ENCODE measurements around the gene OR2C1.

OR2C1 gene

GRCh38 chr16:3383045-3383448 is 27.4 kb downstream of the OR2C1 start:
- no CpG with 5 or more reads among the region's 10 CpGs for WGBS, 2 donors (ENCODE audit: extremely low coverage in 2 of 2, insufficient read length in 2 of 2, insufficient replicate concordance in 1 of 2)
- Histone ChIP-seq H2BK5ac (ENCODE audit: low read length) (no peak overlapping the region), H4K8ac (ENCODE audit: low read depth, low read length) (no peak overlapping the region), H3K4me3 (ENCODE audit: low read length in 2 of 2) (no peak overlapping the region), H2BK15ac (ENCODE audit: low read length) (no peak overlapping the region), H2BK120ac (ENCODE audit: low read depth, low read length) (no peak overlapping the region), H3K36me3 (replicated peaks in 1 of 2; ENCODE audit: control insufficient read depth in 2 of 2, insufficient read depth in 2 of 2, low read length in 2 of 2) (peaks cover 31 to 54% of the 10 kb centered on the region in 2 donors), H3K79me1 (ENCODE audit: low read depth, low read length) (no peaks in the 10 kb centered on the region), H3K4me1 (ENCODE audit: control insufficient read depth in 2 of 2, insufficient read depth in 1 of 2, low read depth in 1 of 2, low read length in 2 of 2) (no peaks in the 10 kb centered on the region), H3K14ac (ENCODE audit: low read length) (no peak overlapping the region), H3K9me3 (replicated peaks in 1 of 2; ENCODE audit: control insufficient read depth in 2 of 2, insufficient read depth in 1 of 2, low read depth in 1 of 2, low read length in 2 of 2) (peaks cover 44 to 66% of the 10 kb centered on the region in 2 donors), H3K27ac (replicated peaks; ENCODE audit: low read length) (no peak overlapping the region), H2AK5ac (ENCODE audit: low read depth, low read length) (no peak overlapping the region), H3K9ac (ENCODE audit: low read depth, low read length, poor library complexity) (no peak overlapping the region), H3K27me3 (ENCODE audit: control insufficient read depth in 3 of 3, insufficient read depth in 3 of 3, low read depth in 1 of 3, low read length in 3 of 3) (no peaks in the 10 kb centered on the region), H3K23ac (ENCODE audit: low read depth, low read length, poor library complexity) (no peak overlapping the region), H4K91ac (ENCODE audit: low read depth, low read length, poor library complexity) (no peak overlapping the region), H2AFZ (ENCODE audit: low read length) (no peak overlapping the region), H3K4ac (ENCODE audit: low read length) (no peak overlapping the region), H3K18ac (ENCODE audit: low read length) (no peak overlapping the region), H3K4me2 (ENCODE audit: insufficient read depth, low read length, poor library complexity, severe bottlenecking) (no peak overlapping the region), H2BK12ac (ENCODE audit: low read length) (no peak overlapping the region)
- DNase-seq (ENCODE audit: low spot score), result no peak

GRCh38 chr16:3388325-3388724 is 32.6 kb downstream of the OR2C1 start:
- H2BK12ac ChIP-seq (ENCODE audit: low read length), result no peak overlapping the region
- no peak overlapping the region for H2AFZ ChIP-seq (ENCODE audit: low read length)
- no peaks in the 10 kb centered on the region for H3K4me1 ChIP-seq (ENCODE audit: control insufficient read depth in 2 of 2, insufficient read depth in 1 of 2, low read depth in 1 of 2, low read length in 2 of 2)
- H3K4me2 ChIP-seq (ENCODE audit: insufficient read depth, low read length, poor library complexity, severe bottlenecking), result no peak overlapping the region
- peaks cover 34 to 79% of the 10 kb centered on the region in 2 donors for H3K36me3 ChIP-seq (replicated peaks in 1 of 2; ENCODE audit: control insufficient read depth in 2 of 2, insufficient read depth in 2 of 2, low read length in 2 of 2)
- no peak overlapping the region for H3K18ac ChIP-seq (ENCODE audit: low read length)
- no peak overlapping the region for H2BK120ac ChIP-seq (ENCODE audit: low read depth, low read length)
- peaks cover 23 to 38% of the 10 kb centered on the region in 2 donors for H3K9me3 ChIP-seq (replicated peaks in 1 of 2; ENCODE audit: control insufficient read depth in 2 of 2, insufficient read depth in 1 of 2, low read depth in 1 of 2, low read length in 2 of 2)
- H3K4ac ChIP-seq (ENCODE audit: low read length), result no peak overlapping the region
- no peaks in the 10 kb centered on the region for H3K27me3 ChIP-seq (ENCODE audit: control insufficient read depth in 3 of 3, insufficient read depth in 3 of 3, low read depth in 1 of 3, low read length in 3 of 3)
- no peak overlapping the region for H3K4me3 ChIP-seq (ENCODE audit: low read length in 2 of 2)
- no peak overlapping the region for H3K27ac ChIP-seq (replicated peaks; ENCODE audit: low read length)
- H2BK5ac ChIP-seq (ENCODE audit: low read length), result no peak overlapping the region
- no peak overlapping the region for H2BK15ac ChIP-seq (ENCODE audit: low read length)
- no peak overlapping the region for H4K8ac ChIP-seq (ENCODE audit: low read depth, low read length)
- H3K14ac ChIP-seq (ENCODE audit: low read length), result no peak overlapping the region
- WGBS, 2 donors (ENCODE audit: extremely low coverage in 2 of 2, insufficient read length in 2 of 2, insufficient replicate concordance in 1 of 2), result no CpG with 5 or more reads among the region's 6 CpGs
- no peak for DNase-seq (ENCODE audit: low spot score)
- H3K23ac ChIP-seq (ENCODE audit: low read depth, low read length, poor library complexity), result no peak overlapping the region
- H4K91ac ChIP-seq (ENCODE audit: low read depth, low read length, poor library complexity), result no peak overlapping the region
- peak overlapping the region; percentile 24 for H3K9ac ChIP-seq (ENCODE audit: low read depth, low read length, poor library complexity)
- no peak overlapping the region for H2AK5ac ChIP-seq (ENCODE audit: low read depth, low read length)
- H3K79me1 ChIP-seq (ENCODE audit: low read depth, low read length), result no peaks in the 10 kb centered on the region

- Histone ChIP-seq H2BK120ac (ENCODE audit: low read depth, low read length) (no peak overlapping the region), H3K4me2 (ENCODE audit: insufficient read depth, low read length, poor library complexity, severe bottlenecking) (no peak overlapping the region), H3K79me1 (ENCODE audit: low read depth, low read length) (no peaks in the 10 kb centered on the region), H3K23ac (ENCODE audit: low read depth, low read length, poor library complexity) (no peak overlapping the region), H3K36me3 (replicated peaks in 1 of 2; ENCODE audit: control insufficient read depth in 2 of 2, insufficient read depth in 2 of 2, low read length in 2 of 2) (peaks cover 27 to 79% of the 10 kb centered on the region in 2 donors), H3K4ac (ENCODE audit: low read length) (no peak overlapping the region), H3K4me1 (ENCODE audit: control insufficient read depth in 2 of 2, insufficient read depth in 1 of 2, low read depth in 1 of 2, low read length in 2 of 2) (no peaks in the 10 kb centered on the region), H3K27me3 (ENCODE audit: control insufficient read depth in 3 of 3, insufficient read depth in 3 of 3, low read depth in 1 of 3, low read length in 3 of 3) (no peaks in the 10 kb centered on the region), H2AFZ (ENCODE audit: low read length) (no peak overlapping the region), H3K18ac (ENCODE audit: low read length) (no peak overlapping the region), H3K27ac (replicated peaks; ENCODE audit: low read length) (no peak overlapping the region), H4K91ac (ENCODE audit: low read depth, low read length, poor library complexity) (no peak overlapping the region), H2BK15ac (ENCODE audit: low read length) (no peak overlapping the region), H2AK5ac (ENCODE audit: low read depth, low read length) (no peak overlapping the region), H3K9ac (ENCODE audit: low read depth, low read length, poor library complexity) (no peak overlapping the region), H3K14ac (ENCODE audit: low read length) (no peak overlapping the region), H4K8ac (ENCODE audit: low read depth, low read length) (no peak overlapping the region), H2BK12ac (ENCODE audit: low read length) (no peak overlapping the region), H2BK5ac (ENCODE audit: low read length) (no peak overlapping the region), H3K9me3 (replicated peaks in 1 of 2; ENCODE audit: control insufficient read depth in 2 of 2, insufficient read depth in 1 of 2, low read depth in 1 of 2, low read length in 2 of 2) (peaks cover 14 to 28% of the 10 kb centered on the region in 2 donors), H3K4me3 (ENCODE audit: low read length in 2 of 2) (peak overlapping the region in 1 of 2 donors; percentile 39)
- no CpG with 5 or more reads among the region's 9 CpGs for WGBS, 2 donors (ENCODE audit: extremely low coverage in 2 of 2, insufficient read length in 2 of 2, insufficient replicate concordance in 1 of 2)
- no peak for DNase-seq (ENCODE audit: low spot score)
Observed at GRCh38 chr16:3389663-3390338, 34.1 kb downstream of the OR2C1 start.

GRCh38 chr16:3400446-3400778 is 44.7 kb downstream of the OR2C1 start:
- no peak for DNase-seq (ENCODE audit: low spot score)
- Histone ChIP-seq H3K9me3 (replicated peaks in 1 of 2; ENCODE audit: control insufficient read depth in 2 of 2, insufficient read depth in 1 of 2, low read depth in 1 of 2, low read length in 2 of 2) (peaks cover 20 to 33% of the 10 kb centered on the region in 2 donors), H3K9ac (ENCODE audit: low read depth, low read length, poor library complexity) (peak overlapping the region; percentile 83), H2BK15ac (ENCODE audit: low read length) (no peak overlapping the region), H3K18ac (ENCODE audit: low read length) (peak overlapping the region; percentile 65), H3K27ac (replicated peaks; ENCODE audit: low read length) (peak overlapping the region; percentile 62), H3K36me3 (replicated peaks in 1 of 2; ENCODE audit: control insufficient read depth in 2 of 2, insufficient read depth in 2 of 2, low read length in 2 of 2) (peaks cover 22 to 64% of the 10 kb centered on the region in 2 donors), H3K4me2 (ENCODE audit: insufficient read depth, low read length, poor library complexity, severe bottlenecking) (peak overlapping the region; percentile 62), H3K23ac (ENCODE audit: low read depth, low read length, poor library complexity) (peak overlapping the region; percentile 37), H2BK5ac (ENCODE audit: low read length) (peak overlapping the region; percentile 40), H3K27me3 (ENCODE audit: control insufficient read depth in 3 of 3, insufficient read depth in 3 of 3, low read depth in 1 of 3, low read length in 3 of 3) (no peaks in the 10 kb centered on the region), H2BK12ac (ENCODE audit: low read length) (no peak overlapping the region), H4K8ac (ENCODE audit: low read depth, low read length) (no peak overlapping the region), H3K79me1 (ENCODE audit: low read depth, low read length) (no peaks in the 10 kb centered on the region), H2AFZ (ENCODE audit: low read length) (peak overlapping the region; percentile 89), H3K4me3 (ENCODE audit: low read length in 2 of 2) (peak overlapping the region; percentile 93 to 95), H3K4ac (ENCODE audit: low read length) (no peak overlapping the region), H3K4me1 (ENCODE audit: control insufficient read depth in 2 of 2, insufficient read depth in 1 of 2, low read depth in 1 of 2, low read length in 2 of 2) (peaks cover 2 to 4% of the 10 kb centered on the region in 2 donors), H3K14ac (ENCODE audit: low read length) (peak overlapping the region; percentile 85), H4K91ac (ENCODE audit: low read depth, low read length, poor library complexity) (no peak overlapping the region), H2AK5ac (ENCODE audit: low read depth, low read length) (no peak overlapping the region), H2BK120ac (ENCODE audit: low read depth, low read length) (no peak overlapping the region)
- no CpG with 5 or more reads among the region's 18 CpGs for WGBS, 2 donors (ENCODE audit: extremely low coverage in 2 of 2, insufficient read length in 2 of 2, insufficient replicate concordance in 1 of 2)

Data from neuronal stem cell (in vitro differentiated cells).